HG02571 (cell line): ENCODE results near the gene ANKEF1.
"Not testable (repeated sequence)": the region's sequence is repeated elsewhere in the genome, so short reads cannot be mapped to it uniquely, and the experiment has no call there.

Experiments used
- ATAC-seq: cut with Tn5 transposase; IDR thresholded peaks from one replicate; pipeline ENCODE4 v1.9.1; 2021; ENCODE audit warnings: mild to moderate bottlenecking, moderate library complexity; ENCODE audit not compliant: unreplicated experiment

The ANKEF1 gene

DNA sequence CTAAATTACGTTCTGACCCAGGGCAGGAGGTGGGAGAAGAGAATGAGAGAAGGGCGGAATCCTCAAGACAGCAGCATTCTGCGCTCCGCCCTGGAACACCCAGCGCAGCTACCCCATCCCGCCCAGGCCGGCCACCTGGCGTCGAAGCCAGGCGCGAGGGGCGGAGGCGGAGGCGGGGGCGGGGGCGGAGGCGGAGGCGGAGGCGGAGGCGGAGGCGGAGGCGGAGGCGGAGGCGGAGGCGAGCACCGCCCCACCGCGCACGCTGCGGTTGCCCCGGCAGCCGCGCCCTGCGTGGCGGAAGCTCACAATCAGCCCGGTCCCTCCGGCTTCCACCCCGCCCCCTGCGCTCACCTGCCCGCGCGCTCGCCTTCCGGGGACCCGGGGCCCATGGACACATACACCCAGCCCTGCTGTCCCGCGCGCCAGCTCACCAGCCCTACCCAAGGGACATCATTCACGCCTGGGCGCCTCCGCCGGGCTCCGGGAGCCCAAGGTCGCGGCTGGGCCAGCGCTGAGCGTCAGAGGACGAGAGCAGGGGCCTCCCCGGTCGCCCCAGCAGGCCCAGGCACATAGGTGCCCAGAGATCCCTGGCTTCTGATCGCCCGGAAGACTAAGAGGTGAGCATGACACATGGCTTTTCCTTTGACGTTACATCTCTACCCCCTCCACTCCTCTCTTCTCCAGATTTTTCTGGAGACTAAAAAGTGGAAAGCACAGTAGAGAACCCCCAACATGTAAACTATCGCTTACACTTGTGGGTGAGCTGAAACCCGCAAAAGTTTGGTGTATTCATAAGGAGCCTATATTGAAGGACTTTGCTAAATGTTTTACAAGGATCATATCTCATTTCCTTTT lies at the start of gene ANKEF1:
TSS of gene ANKEF1 (plus strand) at position 271 of the 855 bp plus-strand sequence. CDS start 3,315 bp downstream, outside the sequence.
- peak; percentile 93 for ATAC-seq

DNA sequence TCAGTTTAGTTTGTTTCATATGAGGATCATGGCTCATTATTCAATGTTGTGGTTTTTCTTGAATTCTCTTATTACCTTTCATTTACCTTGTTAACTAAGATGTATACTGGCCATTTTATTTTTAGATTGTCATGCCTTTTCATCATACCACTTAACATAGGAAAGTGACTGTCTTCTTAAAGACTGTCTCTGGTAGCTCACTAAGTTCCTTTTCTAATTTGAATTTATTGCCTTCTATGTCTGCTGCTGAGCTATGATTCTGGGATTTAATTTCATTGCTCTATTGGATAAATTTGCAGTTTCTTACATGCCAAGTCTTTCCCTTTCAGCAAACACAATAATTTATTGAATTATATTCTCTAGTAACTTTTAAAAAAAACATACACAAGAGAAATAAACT lies 49.5 kb upstream of the ANKEF1 start:
- no peak for ATAC-seq

DNA sequence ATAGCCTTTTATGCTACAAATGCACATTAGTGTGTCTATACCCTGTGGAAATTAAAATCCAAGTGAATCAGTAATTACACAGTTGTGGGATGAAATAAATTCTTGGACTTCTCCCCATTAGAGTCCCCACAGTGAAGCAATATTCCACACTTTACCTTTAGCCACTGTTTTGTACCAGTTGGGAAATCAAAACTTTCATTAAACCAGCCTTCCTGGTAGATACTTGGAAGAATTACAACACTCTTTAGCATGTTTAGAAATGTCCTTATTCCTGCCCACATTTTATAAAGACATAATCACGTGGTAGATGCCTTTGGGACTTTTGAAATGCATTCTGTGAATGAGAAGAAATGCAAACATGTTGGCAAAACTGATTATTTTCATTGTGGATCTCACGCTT lies 49.0 kb upstream of the ANKEF1 start:
- no peak for ATAC-seq

DNA sequence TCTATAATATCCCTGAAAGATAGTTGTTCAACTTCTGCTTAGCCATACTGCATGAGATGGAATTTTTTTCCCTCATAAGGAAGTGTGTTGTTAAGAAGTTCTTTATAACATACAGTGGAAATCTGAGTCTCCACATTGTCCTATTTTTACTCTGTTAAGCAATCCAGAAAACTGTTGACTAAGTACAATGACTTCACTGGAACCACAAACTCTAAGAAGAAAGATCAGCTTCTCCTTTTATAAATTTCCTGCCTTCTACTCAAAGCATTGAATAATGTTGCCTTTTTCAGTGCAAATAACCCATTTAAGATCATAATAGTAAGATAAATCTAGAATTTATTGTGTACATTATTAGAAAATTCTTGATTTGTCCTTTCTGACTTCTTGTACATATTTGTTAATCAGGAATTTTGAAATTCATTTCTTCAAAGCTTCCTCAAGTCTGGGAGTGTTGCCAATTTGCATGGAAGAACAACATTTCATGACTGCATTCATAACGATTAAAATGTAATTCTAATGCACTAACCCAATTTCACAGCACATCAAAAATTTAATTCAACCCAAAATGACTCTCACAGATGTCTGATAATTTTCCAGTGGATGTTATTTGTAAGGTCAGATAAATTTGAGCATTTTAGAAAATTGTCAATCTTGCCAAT lies 45.6 kb upstream of the ANKEF1 start:
- ATAC-seq = no peak

DNA sequence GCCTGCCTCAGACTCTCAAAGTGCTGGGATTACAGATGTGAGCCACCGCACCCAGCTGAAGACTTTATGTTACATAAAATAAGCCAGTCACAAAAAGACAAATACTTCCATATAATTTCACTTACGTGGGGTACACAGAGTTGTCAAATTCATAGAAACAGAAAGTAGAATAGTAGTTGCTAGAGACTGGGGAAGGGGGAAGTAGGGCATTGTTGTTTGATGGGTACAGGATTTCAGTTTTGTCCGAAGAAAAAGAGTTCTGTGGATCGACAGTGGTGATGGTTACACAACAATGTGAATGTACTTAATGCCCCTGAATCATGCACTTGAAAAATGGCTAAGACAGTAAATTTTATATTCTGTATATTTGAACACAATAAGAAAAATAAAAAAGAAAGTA lies 41.6 kb upstream of the ANKEF1 start:
- no peak for ATAC-seq

DNA sequence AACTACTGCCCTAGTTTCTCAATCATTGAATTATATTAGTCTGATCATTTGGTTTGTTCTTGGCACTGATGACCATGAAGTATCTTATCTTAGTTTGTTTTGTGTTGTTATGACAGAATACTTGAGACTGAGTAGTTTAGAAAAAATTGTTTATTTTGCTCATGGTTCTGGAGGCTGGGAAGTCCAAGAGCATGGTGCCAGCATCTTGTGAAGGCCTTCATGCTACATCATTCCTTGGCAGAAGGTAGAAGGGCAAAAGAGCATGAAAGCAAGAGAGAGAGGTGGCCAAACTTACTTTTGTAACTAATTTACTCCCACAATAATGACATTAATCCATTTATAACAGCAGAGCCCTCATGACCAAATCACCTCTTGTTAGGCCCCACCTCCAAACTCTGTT lies 40.1 kb upstream of the ANKEF1 start:
- ATAC-seq = no peak

DNA sequence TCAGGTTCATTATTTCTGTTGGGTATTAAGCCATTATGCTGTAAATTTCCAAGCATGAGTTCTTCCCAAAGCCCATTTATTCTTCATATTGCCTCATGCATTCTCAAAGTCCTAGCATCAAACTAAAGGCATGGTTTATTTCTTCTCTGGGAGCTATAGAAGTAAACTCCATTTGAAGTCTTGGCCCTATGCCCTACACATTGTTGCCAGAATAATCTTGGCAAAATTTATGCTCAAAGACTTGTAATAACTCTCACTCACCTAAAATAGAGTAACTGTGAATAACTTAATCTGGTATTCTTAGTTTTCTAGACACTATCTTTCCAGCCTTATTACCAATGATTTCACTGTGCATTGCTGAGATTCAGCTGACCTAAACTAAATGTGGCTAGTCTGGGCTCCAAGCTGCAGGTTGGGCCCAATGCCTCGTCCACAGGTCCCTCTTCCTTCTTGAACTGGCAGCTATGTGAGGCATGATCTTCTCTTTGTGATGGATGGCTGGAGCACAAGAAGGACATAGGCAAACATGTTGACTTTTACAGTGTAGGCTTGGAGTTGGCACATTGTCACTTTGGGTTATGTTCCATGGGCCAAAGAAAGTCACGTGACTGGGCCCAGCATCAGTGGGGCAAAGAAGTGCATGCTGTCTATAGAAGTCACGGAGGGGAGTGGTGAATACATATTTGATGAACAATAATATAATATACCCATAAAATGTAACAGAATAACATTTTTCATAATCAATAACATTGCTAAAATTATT lies 39.1 kb upstream of the ANKEF1 start:
- ATAC-seq = no peak

DNA sequence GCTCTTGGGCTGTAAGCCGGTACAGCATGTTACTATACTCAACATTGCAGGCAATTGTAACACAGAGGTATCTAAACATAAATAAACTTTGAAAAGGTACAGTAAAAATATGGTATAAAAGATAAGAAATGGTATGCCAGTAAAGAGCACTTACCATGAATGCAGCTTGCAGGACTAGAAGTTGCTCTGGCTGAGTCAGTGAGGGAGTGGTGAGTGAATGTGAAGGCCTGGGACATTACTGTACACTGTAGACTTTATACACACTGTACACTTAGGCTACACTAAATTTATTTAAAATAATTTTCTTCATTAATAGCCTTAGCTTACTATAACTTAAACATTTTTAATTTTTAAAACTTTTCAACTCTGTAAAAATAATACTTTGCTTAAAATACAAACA lies 37.8 kb upstream of the ANKEF1 start:
- ATAC-seq = no peak

DNA sequence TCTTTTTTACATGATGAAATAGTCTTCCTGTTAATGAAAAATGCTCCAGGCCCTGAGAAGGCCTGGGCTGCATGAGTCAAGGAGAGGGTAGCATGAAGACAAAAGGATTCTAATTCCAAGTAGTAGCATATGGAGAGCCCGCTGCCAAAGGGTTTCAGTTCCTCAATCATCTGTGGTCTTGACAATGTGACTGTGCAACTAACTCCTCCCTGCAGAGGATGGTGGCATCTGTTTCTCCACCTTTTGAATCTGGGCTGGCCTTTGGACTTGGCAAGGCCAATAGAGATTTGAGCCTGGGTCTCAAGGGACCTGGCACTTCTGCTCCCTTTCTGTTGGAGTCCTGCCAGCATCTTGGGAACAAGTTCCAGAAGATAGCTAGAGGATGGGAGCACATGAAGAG lies 35.1 kb upstream of the ANKEF1 start:
- ATAC-seq = no peak

DNA sequence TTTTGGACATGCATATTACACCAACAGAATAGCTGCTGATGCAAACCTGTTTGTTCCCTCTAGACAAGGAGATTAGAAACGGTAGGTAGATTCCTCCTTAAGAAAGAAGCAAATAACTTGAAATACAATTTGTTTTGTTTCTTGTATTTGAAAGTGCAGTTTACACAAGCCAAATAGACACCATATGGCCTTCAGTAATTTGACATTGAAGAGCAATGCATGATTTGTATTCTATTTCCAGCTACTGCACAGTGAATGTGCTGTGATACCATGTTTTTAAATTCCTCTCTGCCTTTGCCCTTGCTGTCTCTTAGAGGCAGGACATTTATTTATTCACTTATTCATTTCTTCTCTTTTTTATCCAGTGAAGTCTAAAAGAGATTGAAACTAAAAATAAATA lies 31.9 kb upstream of the ANKEF1 start:
- ATAC-seq = no peak

DNA sequence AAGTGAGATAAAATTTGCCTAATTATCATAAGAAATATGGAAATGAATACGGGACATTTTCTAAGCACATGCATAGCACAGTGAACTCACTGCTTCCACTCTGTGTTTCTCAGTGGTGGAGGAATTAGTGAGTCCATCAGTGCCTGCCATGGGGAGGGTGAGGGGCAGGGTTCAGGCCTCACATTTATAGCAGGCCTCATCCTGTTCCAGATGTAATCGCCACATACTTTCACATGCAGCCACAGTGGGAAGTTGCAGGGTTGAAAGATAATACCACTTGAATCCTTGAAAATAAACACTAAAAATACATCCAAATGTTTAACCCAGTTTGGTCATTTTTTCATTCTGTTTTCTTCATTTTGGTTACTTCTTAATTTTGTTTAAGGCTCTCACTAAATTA lies 29.9 kb upstream of the ANKEF1 start:
- no peak for ATAC-seq

DNA sequence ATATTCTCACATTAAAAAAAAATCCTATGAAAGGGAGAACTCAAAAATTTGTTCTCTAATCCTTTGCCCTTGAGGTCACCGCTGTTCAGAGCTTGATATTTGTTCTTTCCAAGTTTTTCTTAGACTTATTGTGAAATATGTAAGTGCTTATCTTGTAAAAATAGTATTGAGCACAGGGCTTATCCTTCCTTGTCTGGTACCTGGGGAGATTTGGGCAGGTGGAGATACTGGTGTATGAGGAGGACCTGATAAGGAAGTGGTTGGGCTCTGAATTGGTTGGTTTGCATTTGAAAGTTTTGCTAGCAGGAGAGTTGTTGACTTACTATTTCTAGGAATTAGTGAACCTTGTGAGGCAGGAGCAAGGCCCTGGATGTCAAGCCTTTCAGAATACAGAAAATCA lies 28.9 kb upstream of the ANKEF1 start:
- ATAC-seq = no peak

DNA sequence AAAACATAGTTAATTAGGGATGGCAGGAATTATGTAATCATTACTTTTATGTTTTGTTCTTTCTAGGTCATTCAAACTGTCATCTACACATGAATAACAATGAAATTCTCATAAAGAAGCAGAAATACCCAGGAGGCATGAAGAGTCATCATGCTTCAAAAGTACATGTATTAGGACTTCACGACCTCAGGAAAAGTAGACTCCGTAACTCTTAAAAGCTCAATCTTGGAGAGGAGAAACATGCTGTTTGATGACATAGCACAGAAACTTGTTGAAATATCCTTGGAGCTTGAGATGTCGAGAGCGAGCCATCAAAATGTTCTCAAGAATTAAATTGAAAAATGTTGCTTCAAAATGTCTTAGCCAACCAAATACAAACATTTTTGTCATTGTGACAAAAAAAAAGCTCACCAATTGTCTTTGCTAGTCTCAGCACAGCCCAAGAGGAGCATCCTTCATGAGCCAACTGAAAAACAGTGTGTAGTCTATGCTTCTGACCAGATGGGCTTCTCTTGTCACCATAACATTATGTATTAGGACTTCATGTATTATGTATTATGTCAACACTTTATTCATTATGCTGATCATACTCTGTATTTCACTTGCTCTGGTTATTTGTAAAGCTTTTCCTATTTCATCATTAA lies 28.2 kb upstream of the ANKEF1 start:
- ATAC-seq = no peak

DNA sequence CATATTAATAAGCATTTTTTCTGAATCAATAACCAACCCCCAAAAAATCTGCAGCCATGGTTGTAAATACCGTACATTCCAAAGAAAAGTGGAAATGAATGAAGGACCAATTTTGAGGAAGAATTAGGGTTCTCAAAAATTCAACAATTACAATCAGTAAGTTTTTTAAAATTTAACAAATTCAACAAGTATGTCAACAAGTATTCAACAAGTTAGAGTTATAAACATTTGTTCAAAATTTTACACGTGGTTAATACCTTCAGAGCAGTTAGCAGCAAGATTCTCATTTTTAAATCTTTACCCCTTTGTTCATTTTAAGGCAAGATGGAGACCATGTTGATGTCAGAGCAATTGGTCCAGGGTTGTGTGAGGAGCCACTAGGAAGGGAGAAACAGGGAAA lies 27.6 kb upstream of the ANKEF1 start:
- ATAC-seq = no peak

DNA sequence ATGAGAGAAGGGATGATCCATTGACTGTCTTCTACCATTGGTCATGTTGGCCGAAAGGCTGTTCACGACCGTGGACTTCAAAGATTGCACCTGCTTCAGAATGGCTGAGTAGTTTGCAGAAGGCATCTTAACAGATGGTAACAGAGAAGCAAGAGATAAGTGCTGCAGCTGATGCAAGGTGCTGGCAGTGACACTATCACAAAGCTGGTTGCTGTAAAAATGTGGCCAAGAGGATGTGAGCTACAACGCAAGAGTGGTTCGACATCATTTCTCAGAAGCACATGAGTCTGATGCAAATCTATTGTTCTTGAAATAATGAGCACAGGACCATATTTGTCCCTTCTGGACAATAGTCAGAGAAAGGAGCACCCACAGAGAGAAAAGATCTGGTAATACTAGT lies 27.0 kb upstream of the ANKEF1 start:
- ATAC-seq = no peak

DNA sequence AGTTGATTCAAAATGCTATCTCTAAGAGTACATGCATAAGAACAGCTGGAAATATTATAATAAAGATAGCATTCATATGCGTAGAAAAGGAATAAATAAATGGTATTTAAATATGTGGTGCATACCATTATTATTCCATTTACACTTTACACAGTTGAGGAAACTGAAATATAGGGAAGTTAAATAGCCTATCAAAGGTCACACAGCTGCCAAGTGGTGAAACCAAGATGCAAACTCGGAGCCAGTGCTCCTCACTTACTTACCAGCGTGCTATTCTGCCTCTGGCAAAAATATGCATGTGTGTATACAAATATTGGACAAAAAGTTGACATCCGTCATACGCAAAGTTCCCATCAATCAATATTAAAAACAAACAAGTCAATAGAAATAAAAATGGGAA lies 22.3 kb upstream of the ANKEF1 start:
- ATAC-seq = no peak

DNA sequence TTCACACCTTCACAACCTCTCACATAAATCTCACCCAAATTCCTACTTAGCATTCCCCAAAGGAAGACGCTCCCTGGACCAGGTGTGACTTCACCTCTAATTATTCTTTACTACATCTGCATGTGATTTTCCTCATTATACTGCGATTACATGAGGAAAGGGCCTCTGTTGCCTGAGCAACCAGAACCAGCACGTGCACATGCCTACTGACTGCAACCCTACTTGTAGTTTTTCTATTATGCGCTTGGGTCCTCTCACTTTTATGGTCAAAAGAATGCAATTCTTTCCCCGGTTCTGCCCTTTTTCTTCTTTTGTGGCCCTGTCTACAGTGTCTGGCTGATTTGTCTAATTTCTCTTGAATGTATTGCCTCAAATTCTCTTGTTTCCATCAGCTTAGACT lies 20.4 kb upstream of the ANKEF1 start:
- no peak for ATAC-seq

DNA sequence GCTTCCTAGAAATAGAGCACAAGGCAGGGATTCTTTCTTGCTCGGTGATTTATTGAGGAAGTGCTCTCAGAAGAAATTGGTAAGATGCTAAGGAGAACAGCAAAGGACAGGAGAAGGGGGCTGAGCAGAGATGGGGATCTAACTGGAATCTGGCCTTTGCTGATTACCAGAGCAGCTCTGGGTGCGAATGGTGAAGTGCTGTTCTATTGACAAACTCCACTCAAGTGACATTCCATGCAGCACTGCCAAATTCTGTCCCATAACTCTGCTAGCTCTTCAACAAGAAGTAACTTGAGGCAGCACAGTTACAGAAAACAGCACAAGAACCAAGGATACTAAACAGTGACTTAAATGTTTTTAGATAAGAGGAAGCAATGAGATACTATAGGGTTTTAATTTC lies 13.8 kb upstream of the ANKEF1 start:
- no peak for ATAC-seq

DNA sequence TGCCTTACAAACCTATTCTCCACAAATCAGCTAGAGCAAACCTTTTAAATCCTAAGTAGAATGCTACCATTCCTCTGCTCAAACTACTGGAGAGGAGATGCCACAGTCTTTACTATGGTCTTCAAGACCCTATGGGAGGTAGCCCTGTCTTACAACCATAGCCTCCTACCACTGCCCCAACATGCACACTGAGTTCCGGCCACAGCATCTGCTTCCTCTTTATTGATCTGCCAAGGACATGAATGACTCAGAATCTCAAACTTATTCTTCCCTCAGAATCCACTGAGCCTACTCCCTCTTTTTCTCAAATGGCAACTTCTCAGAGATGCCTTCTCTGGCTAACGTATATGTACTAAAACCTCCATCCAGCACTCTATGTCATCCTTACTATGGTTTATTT lies 12.2 kb upstream of the ANKEF1 start:
- no peak for ATAC-seq

DNA sequence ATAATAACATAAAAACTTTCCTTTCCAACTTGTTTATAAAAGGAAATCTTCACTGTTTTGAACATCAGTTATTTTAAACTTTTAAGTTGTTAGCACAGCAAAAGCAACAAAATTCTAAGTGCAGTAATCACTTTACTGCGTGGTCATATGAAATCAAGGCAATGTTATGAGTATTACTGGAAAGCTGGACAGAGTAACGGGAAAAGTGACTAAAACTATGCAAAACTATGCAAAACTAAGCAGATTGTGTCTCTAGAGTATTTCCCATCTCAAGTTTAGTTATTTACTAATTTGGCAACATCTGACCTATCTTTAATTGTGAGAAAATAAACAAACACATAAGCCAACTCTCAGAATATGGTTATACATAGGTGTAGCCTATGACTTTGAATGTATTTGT lies 10.9 kb upstream of the ANKEF1 start:
- ATAC-seq = no peak

DNA sequence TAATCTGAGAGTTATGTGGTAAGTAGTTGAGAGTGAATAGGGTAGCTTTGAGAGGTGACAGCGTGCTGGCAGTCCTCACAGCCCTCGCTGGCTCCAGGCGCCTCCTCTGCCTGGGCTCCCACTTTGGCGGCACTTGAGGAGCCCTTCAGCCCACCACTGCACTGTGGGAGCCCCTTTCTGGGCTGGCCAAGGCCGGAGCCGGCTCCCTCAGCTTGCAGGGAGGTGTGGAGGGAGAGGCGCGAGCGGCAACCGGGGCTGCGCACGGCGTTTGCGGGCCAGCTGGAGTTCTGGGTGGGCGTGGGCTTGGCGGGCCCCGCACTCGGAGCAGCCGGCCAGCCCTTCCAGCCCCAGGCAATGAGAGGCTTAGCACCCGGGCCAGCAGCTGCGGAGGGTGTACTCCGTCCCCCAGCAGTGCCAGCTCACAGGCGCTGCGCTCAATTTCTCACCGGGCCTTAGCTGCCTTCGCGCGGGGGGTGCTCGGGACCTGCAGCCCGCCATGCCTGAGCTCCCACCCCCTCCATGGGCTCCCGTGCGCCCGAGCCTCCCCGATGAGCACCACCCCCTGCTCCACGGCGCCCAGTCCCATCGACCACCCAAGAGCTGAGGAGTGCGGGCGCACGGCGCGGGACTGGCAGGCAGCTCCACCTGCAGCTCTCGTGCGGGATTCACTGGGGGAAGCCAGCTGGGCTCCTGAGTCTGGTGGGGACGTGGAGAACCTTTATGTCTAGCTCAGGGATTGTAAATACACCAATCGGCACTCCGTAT lies 3.2 kb upstream of the ANKEF1 start:
- not testable (repeated sequence) for ATAC-seq
